HepG2 (cell line): ENCODE results near the gene NCOA4. TPM values are rescaled to one million over a fixed set of nuclear protein-coding genes. Genes with fewer than 3 reads are reported as not detected.
A peak's percentile ranks its signal among the peaks of the same experiment; 100 is the strongest.

Experiments
- ARNT2 ChIP-seq: sonication (generic); formaldehyde crosslinking; IDR thresholded peaks from 2 replicates; pipeline ENCODE4 v1.8.0; 2022; ENCODE audit warnings: mild to moderate bottlenecking, low read depth, missing genetic modification reagents, moderate library complexity
- CREM ChIP-seq, 2 experiments: sonication (generic) in 1 of 2; formaldehyde crosslinking in 1 of 2; IDR thresholded peaks; 2 replicates each; pipeline versions ENCODE4 v1.4.0 to v1.6.1; 2016 to 2020; ENCODE audit warnings: antibody characterized with exemption in 1 of 2, mild to moderate bottlenecking in 1 of 2, missing genetic modification reagents in 1 of 2
- E2F2 ChIP-seq: sonication (generic); formaldehyde crosslinking; IDR thresholded peaks from 2 replicates; pipeline ENCODE4 v1.4.0; 2020; ENCODE audit warnings: missing genetic modification reagents, borderline replicate concordance
- HBP1 ChIP-seq: IDR thresholded peaks from 2 replicates; pipeline ENCODE4 v1.6.1; 2016; ENCODE audit warnings: low read depth, control low read depth
- HDAC2 ChIP-seq: sonication (generic); formaldehyde crosslinking; IDR thresholded peaks from 2 replicates; pipeline ENCODE4 v1.4.0; 2020; ENCODE audit warnings: missing genetic modification reagents
- NFIC ChIP-seq: IDR thresholded peaks from 2 replicates; pipeline ENCODE4 v1.6.1; 2012; ENCODE audit warnings: mild to moderate bottlenecking, low read length, inconsistent platforms
- NRL ChIP-seq: sonication (generic); formaldehyde crosslinking; IDR thresholded peaks from 2 replicates; pipeline ENCODE4 v1.5.0; 2020; ENCODE audit warnings: missing genetic modification reagents, mild to moderate bottlenecking, moderate library complexity, borderline replicate concordance
- PCBP2 ChIP-seq: fragments of 200-400 bp; formaldehyde crosslinking; optimal IDR thresholded peaks from 2 replicates; pipeline ENCODE3; 2018; ENCODE audit warnings: low read length, low read depth; ENCODE audit not compliant: poor library complexity, severe bottlenecking
- REL ChIP-seq: sonication (generic); formaldehyde crosslinking; conservative IDR thresholded peaks from 2 replicates; pipeline ENCODE4 v1.8.0; 2022; ENCODE audit warnings: mild to moderate bottlenecking, missing genetic modification reagents, moderate library complexity
- RFXAP ChIP-seq: sonication (generic); formaldehyde crosslinking; IDR thresholded peaks from 2 replicates; pipeline ENCODE4 v1.4.0; 2020; ENCODE audit warnings: missing genetic modification reagents, borderline replicate concordance
- STAG1 ChIP-seq: sonication (generic); formaldehyde crosslinking; IDR thresholded peaks from 2 replicates; pipeline ENCODE4 v1.4.0; 2020; ENCODE audit warnings: missing genetic modification reagents
- TOPORS ChIP-seq: sonication (generic); formaldehyde crosslinking; IDR thresholded peaks from 2 replicates; pipeline ENCODE4 v1.8.0; 2023; ENCODE audit warnings: mild to moderate bottlenecking, missing genetic modification reagents
- ZNF143 ChIP-seq: sonication (generic); formaldehyde crosslinking; IDR thresholded peaks from 2 replicates; pipeline ENCODE4 v1.4.0; 2020; ENCODE audit warnings: missing genetic modification reagents
- ZNF180 ChIP-seq: sonication (generic); formaldehyde crosslinking; IDR thresholded peaks from 2 replicates; pipeline ENCODE4 v1.4.0; 2020; ENCODE audit warnings: low read depth, missing genetic modification reagents, borderline replicate concordance
- ZNF230 ChIP-seq: sonication (generic); formaldehyde crosslinking; IDR thresholded peaks from 2 replicates; pipeline ENCODE4 v1.4.0; 2020; ENCODE audit warnings: mild to moderate bottlenecking, missing genetic modification reagents
- ZNF292 ChIP-seq: sonication (generic); formaldehyde crosslinking; IDR thresholded peaks from 2 replicates; pipeline ENCODE4 v1.8.1; 2022; ENCODE audit warnings: mild to moderate bottlenecking, low read depth, missing genetic modification reagents, borderline replicate concordance
- ZNF382 ChIP-seq: sonication (generic); formaldehyde crosslinking; IDR thresholded peaks from 2 replicates; pipeline ENCODE4 v1.5.0; 2020; ENCODE audit warnings: missing genetic modification reagents, mild to moderate bottlenecking, borderline replicate concordance
- ZNF572 ChIP-seq: sonication (generic); formaldehyde crosslinking; IDR thresholded peaks from 2 replicates; pipeline ENCODE4 v1.5.1; 2020; ENCODE audit warnings: mild to moderate bottlenecking, missing genetic modification reagents
- ZNF614 ChIP-seq: IDR thresholded peaks from 2 replicates; pipeline ENCODE4 v1.6.1; 2018; ENCODE audit warnings: missing biosample characterization, missing genetic modification reagents, inconsistent platforms, borderline replicate concordance
- polyA plus RNA-seq, 8 experiments: library from polyadenylated mRNA; depleted of rRNA in 3 of 8; stranded (reverse) in 7 of 8; unstranded in 1 of 8; fragments of >200 nt; fragmentation: Illumina TruSeq in 4 of 8; extraction: Trizol in 4 of 8; gene quantifications; 2 replicates each; pipeline versions ENCODE4 v1.2.1 to v1.2.3, GENCODE V29; 2011 to 2016; ENCODE audit warnings: low read depth in 4 of 8, missing spikeins in 1 of 8, mixed read lengths in 1 of 8; ENCODE audit not compliant: insufficient read depth in 1 of 8
- total RNA-seq, 5 experiments: library from RNA; depleted of rRNA; stranded (reverse); fragments of >200 nt; fragmentation: Illumina TruSeq; extraction: Trizol; gene quantifications; 2 replicates each; pipeline ENCODE4 v1.2.3, GENCODE V29; 2016; ENCODE audit warnings: low read depth in 1 of 5
- TF ChIP-seq, protein P1 (sequence below): sonication (generic); formaldehyde crosslinking; IDR thresholded peaks from 2 replicates; pipeline ENCODE4 v1.8.1; 2023; ENCODE audit warnings: mild to moderate bottlenecking, missing genetic modification reagents
- TF ChIP-seq, protein P2 (sequence below): sonication (generic); formaldehyde crosslinking; IDR thresholded peaks from 2 replicates; pipeline ENCODE4 v1.4.0; 2020; ENCODE audit warnings: mild to moderate bottlenecking, missing genetic modification reagents
- TF ChIP-seq, protein P3 (sequence below): sonication (generic); formaldehyde crosslinking; IDR thresholded peaks from 2 replicates; pipeline ENCODE4 v1.9.0; 2021; ENCODE audit warnings: missing genetic modification reagents, mild to moderate bottlenecking, borderline replicate concordance
- TF ChIP-seq, protein P4 (sequence below): sonication (generic); formaldehyde crosslinking; IDR thresholded peaks from 2 replicates; pipeline ENCODE4 v1.5.0; 2020; ENCODE audit warnings: missing genetic modification reagents

NCOA4 gene
- total and polyA plus RNA-seq, 2 of the 13 experiments (the other 11 are each of a cell fraction or from before 2014, with no cell fraction given) = 306 to 400 TPM

DNA sequence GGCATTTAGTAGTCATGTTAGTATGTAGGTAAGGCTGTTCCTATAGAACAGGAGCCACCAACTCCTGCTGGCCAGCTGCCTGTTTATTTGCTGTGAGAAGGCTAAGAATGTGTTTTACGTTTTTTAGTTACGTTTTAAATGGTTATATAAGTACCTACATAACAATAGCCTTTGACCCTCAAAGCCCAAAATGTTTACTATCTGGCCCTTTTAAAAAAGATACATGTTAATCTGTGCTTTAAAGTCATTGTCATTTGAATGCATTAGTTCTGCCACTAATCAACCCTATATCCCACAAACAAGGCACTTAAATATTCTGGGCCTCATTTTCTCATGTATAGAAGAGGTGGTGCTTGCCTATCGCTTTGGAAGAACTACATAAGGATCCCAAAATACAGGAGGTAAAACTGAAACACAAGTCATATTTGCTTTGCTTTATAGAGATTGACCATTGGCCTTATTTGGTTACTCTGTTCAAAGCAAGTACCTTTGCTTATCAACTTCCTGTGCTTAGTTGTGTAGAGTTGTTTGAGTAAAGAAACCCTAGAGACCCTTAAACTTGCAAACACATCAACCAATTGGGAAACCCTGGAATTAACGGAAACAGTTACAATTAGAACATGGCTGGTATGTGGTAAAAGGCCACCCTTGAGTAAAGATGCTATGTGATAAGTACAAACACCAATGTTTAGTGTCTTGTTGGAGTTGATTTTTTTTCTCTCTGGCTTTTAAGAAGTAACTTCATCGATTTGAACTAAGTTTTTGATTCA lies 32.2 kb downstream of the NCOA4 start (continued):
- TF ChIP-seq, protein P1, sequence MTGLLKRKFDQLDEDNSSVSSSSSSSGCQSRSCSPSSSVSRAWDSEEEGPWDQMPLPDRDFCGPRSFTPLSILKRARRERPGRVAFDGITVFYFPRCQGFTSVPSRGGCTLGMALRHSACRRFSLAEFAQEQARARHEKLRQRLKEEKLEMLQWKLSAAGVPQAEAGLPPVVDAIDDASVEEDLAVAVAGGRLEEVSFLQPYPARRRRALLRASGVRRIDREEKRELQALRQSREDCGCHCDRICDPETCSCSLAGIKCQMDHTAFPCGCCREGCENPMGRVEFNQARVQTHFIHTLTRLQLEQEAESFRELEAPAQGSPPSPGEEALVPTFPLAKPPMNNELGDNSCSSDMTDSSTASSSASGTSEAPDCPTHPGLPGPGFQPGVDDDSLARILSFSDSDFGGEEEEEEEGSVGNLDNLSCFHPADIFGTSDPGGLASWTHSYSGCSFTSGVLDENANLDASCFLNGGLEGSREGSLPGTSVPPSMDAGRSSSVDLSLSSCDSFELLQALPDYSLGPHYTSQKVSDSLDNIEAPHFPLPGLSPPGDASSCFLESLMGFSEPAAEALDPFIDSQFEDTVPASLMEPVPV (CRISPR knock-in tag) = peak; percentile 88
- TF ChIP-seq ZNF382 (CRISPR knock-in tag) = no peak
- TF ChIP-seq NFIC = peak; percentile 99
- no peak for TF ChIP-seq NRL
- peak; percentile 48; the same call in 1 of the 2 replicates for TF ChIP-seq ARNT2 (CRISPR knock-in tag)
- TF ChIP-seq ZNF572 (CRISPR knock-in tag) = no peak
- TF ChIP-seq ZNF143 (CRISPR knock-in tag) = no peak
- peak; percentile 97 for TF ChIP-seq CREM (IDR thresholded peaks at IDR 0.05)
- no peak for TF ChIP-seq CREM (CRISPR knock-in tag; IDR thresholded peaks at IDR 0.05)
- TF ChIP-seq, protein P2, sequence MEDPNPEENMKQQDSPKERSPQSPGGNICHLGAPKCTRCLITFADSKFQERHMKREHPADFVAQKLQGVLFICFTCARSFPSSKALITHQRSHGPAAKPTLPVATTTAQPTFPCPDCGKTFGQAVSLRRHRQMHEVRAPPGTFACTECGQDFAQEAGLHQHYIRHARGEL = no peak
- TF ChIP-seq RFXAP (CRISPR knock-in tag) = no peak; the same call in 1 of the 2 replicates
- no peak for TF ChIP-seq REL
- TF ChIP-seq PCBP2 = no peak
- no peak for TF ChIP-seq STAG1 (CRISPR knock-in tag)
- no peak for TF ChIP-seq TOPORS (CRISPR knock-in tag)
- no peak; the same call in 1 of the 2 replicates for TF ChIP-seq ZNF230 (CRISPR knock-in tag)
- no peak for TF ChIP-seq ZNF180 (CRISPR knock-in tag)
- TF ChIP-seq HDAC2 (CRISPR knock-in tag) = peak; percentile 85
- TF ChIP-seq, protein P3, sequence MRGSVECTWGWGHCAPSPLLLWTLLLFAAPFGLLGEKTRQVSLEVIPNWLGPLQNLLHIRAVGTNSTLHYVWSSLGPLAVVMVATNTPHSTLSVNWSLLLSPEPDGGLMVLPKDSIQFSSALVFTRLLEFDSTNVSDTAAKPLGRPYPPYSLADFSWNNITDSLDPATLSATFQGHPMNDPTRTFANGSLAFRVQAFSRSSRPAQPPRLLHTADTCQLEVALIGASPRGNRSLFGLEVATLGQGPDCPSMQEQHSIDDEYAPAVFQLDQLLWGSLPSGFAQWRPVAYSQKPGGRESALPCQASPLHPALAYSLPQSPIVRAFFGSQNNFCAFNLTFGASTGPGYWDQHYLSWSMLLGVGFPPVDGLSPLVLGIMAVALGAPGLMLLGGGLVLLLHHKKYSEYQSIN = no peak
- TF ChIP-seq HBP1 (CRISPR knock-in tag) = no peak
- TF ChIP-seq E2F2 (CRISPR knock-in tag) = no peak
- no peak for TF ChIP-seq ZNF292 (CRISPR knock-in tag)
- no peak for TF ChIP-seq ZNF614 (CRISPR knock-in tag)
- TF ChIP-seq, protein P4, sequence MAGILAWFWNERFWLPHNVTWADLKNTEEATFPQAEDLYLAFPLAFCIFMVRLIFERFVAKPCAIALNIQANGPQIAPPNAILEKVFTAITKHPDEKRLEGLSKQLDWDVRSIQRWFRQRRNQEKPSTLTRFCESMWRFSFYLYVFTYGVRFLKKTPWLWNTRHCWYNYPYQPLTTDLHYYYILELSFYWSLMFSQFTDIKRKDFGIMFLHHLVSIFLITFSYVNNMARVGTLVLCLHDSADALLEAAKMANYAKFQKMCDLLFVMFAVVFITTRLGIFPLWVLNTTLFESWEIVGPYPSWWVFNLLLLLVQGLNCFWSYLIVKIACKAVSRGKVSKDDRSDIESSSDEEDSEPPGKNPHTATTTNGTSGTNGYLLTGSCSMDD (CRISPR knock-in tag) = no peak
